Loucy (cell line): ENCODE measurements around the gene KRT34.

ENCODE experiments used
- H2AFZ ChIP-seq: fragments of 200-600 bp; sonication (generic); 2 replicates; pipeline ENCODE4 v1.6.0; 2016; ENCODE audit warnings: antibody characterized with exemption, mild to moderate bottlenecking, low read length, moderate library complexity
- H3F3A ChIP-seq: fragments of 200-600 bp; 2 replicates; pipeline ENCODE4 v1.6.0; 2016; ENCODE audit warnings: antibody characterized with exemption, low read depth, mild to moderate bottlenecking
- H3K27me3 ChIP-seq: fragments of 200-600 bp; sonication (generic); 2 replicates; pipeline ENCODE4 v1.6.1; 2014; ENCODE audit warnings: low read length, mild to moderate bottlenecking; ENCODE audit not compliant: insufficient read depth, poor library complexity, severe bottlenecking
- H3K36me3 ChIP-seq: fragments of 200-600 bp; sonication (generic); 2 replicates; pipeline ENCODE4 v1.6.1; 2016; ENCODE audit warnings: low read length; ENCODE audit not compliant: insufficient read depth
- H3K4me1 ChIP-seq: fragments of 200-600 bp; sonication (generic); 2 replicates; pipeline ENCODE4 v1.5.1; 2014; ENCODE audit warnings: low read length, mild to moderate bottlenecking; ENCODE audit not compliant: insufficient read depth, poor library complexity, severe bottlenecking
- H3K4me2 ChIP-seq: fragments of 200-600 bp; sonication (generic); 2 replicates; pipeline ENCODE4 v1.6.0; 2014; ENCODE audit warnings: antibody characterized with exemption, low read length, low read depth, mild to moderate bottlenecking; ENCODE audit not compliant: poor library complexity, severe bottlenecking
- H3K4me3 ChIP-seq: fragments of 200-600 bp; sonication (generic); 2 replicates; pipeline ENCODE4 v1.5.1; 2014; ENCODE audit warnings: low read length, mild to moderate bottlenecking, mixed read lengths; ENCODE audit not compliant: poor library complexity, severe bottlenecking
- H3K79me2 ChIP-seq: fragments of 200-600 bp; sonication (generic); 2 replicates; pipeline ENCODE4 v1.6.1; 2014; ENCODE audit warnings: low read length; ENCODE audit not compliant: insufficient read depth
- H3K9ac ChIP-seq: fragments of 200-600 bp; sonication (generic); 2 replicates; pipeline ENCODE4 v1.6.0; 2014; ENCODE audit warnings: mild to moderate bottlenecking, low read depth, low read length, moderate library complexity; ENCODE audit not compliant: poor library complexity, severe bottlenecking
- H3K9me2 ChIP-seq: fragments of 200-600 bp; sonication (generic); replicated peaks from 2 replicates; pipeline ENCODE4 v1.6.1; 2016; ENCODE audit warnings: low read depth, low read length, mixed read lengths
- H3K9me3 ChIP-seq: fragments of 200-600 bp; sonication (generic); 2 replicates; pipeline ENCODE4 v1.6.1; 2014; ENCODE audit warnings: mild to moderate bottlenecking, antibody characterized with exemption, low read length, low read depth; ENCODE audit not compliant: insufficient read depth
- H4K20me1 ChIP-seq: fragments of 200-600 bp; sonication (generic); 2 replicates; pipeline ENCODE4 v1.6.0; 2014; ENCODE audit warnings: antibody characterized with exemption, low read length, mild to moderate bottlenecking; ENCODE audit not compliant: insufficient read depth, poor library complexity, severe bottlenecking
- CTCF ChIP-seq: fragments of 200-600 bp; sonication (generic); conservative IDR thresholded peaks from 2 replicates; pipeline ENCODE4 v1.5.1; 2014; ENCODE audit warnings: mild to moderate bottlenecking, antibody characterized with exemption, low read length
- EZH2phosphoT487 ChIP-seq: fragments of 200-600 bp; IDR thresholded peaks from 2 replicates; pipeline ENCODE4 v1.6.1; 2018; ENCODE audit warnings: antibody characterized with exemption, mild to moderate bottlenecking, moderate library complexity, borderline replicate concordance

The KRT34 gene

GRCh38 chr17:41390411-41390938, 8.4 kb upstream of the KRT34 start:
- no peaks in the 10 kb centered on the region for H3K4me1 ChIP-seq
- no peaks in the 10 kb centered on the region for H3F3A ChIP-seq
- no peak overlapping the region for H3K4me3 ChIP-seq
- H4K20me1 ChIP-seq, result no peaks in the 10 kb centered on the region
- no peaks in the 10 kb centered on the region for H3K9me2 ChIP-seq
- no peak overlapping the region for H3K9ac ChIP-seq
- H3K9me3 ChIP-seq, result peaks cover 6% of the 10 kb centered on the region; the same call in 1 of the 2 replicates
- no peaks in the 10 kb centered on the region for H3K36me3 ChIP-seq
- TF ChIP-seq CTCF, result no peak
- TF ChIP-seq EZH2phosphoT487, result no peak
- H3K27me3 ChIP-seq, result no peaks in the 10 kb centered on the region
- H2AFZ ChIP-seq, result no peak overlapping the region
- H3K79me2 ChIP-seq, result no peaks in the 10 kb centered on the region
- no peak overlapping the region for H3K4me2 ChIP-seq

GRCh38 chr17:41387670-41388069, 5.6 kb upstream of the KRT34 start:
- Histone ChIP-seq H3F3A (no peaks in the 10 kb centered on the region), H3K4me3 (no peak overlapping the region), H3K4me1 (no peaks in the 10 kb centered on the region), H3K36me3 (no peaks in the 10 kb centered on the region), H3K9ac (no peak overlapping the region), H3K79me2 (no peaks in the 10 kb centered on the region), H2AFZ (no peak overlapping the region), H3K4me2 (no peak overlapping the region), H3K27me3 (no peaks in the 10 kb centered on the region), H4K20me1 (no peaks in the 10 kb centered on the region), H3K9me3 (peaks cover 6% of the 10 kb centered on the region; the same call in 1 of the 2 replicates), H3K9me2 (no peaks in the 10 kb centered on the region)
- TF ChIP-seq CTCF, result no peak
- TF ChIP-seq EZH2phosphoT487, result no peak

- Histone ChIP-seq H2AFZ (no peak overlapping the region), H3K9me3 (peaks cover 6% of the 10 kb centered on the region; the same call in 1 of the 2 replicates), H4K20me1 (no peaks in the 10 kb centered on the region), H3K27me3 (no peaks in the 10 kb centered on the region), H3K4me2 (no peak overlapping the region), H3K36me3 (no peaks in the 10 kb centered on the region), H3K79me2 (no peaks in the 10 kb centered on the region), H3F3A (no peaks in the 10 kb centered on the region), H3K4me3 (no peak overlapping the region), H3K9ac (no peak overlapping the region), H3K9me2 (no peaks in the 10 kb centered on the region), H3K4me1 (no peaks in the 10 kb centered on the region)
- TF ChIP-seq EZH2phosphoT487 (no peak), CTCF (no peak)
Measured at GRCh38 chr17:41386227-41386626, 4.1 kb upstream of the KRT34 start.
